ENCODE results near the gene SSH3.
"Not testable (repeated sequence)": the region's sequence is repeated elsewhere in the genome, so short reads cannot be mapped to it uniquely, and the experiment has no call there.

Gene SSH3

GRCh38 chr11:67310246-67311050, 7.1 kb downstream of the SSH3 start:
- no peak for DNase-seq (ENCODE audit: low read depth in 2 of 2)

- no peak for DNase-seq (ENCODE audit: low read depth in 2 of 2)
These were observed 7.8 kb downstream of the SSH3 start for GRCh38 chr11:67311051-67311555.

- no peak for DNase-seq (ENCODE audit: low read depth in 2 of 2)
These were observed 8.3 kb downstream of the SSH3 start for GRCh38 chr11:67311556-67312082.

- DNase-seq (ENCODE audit: low read depth in 2 of 2), result peak in 1 of 2 donors; percentile 34
These were observed 9.1 kb downstream of the SSH3 start for GRCh38 chr11:67312187-67313021.

GRCh38 chr11:67313125-67313890, 10.0 kb downstream of the SSH3 start:
- no peak for DNase-seq (ENCODE audit: low read depth in 2 of 2)

- DNase-seq (ENCODE audit: low read depth in 2 of 2), result no peak
These were observed 10.9 kb downstream of the SSH3 start for GRCh38 chr11:67314218-67314617.

- DNase-seq (ENCODE audit: low read depth in 2 of 2), result no peak
These were observed 12.1 kb downstream of the SSH3 start for GRCh38 chr11:67315325-67315909.

GRCh38 chr11:67316882-67317204, 13.5 kb downstream of the SSH3 start:
- no peak for DNase-seq (ENCODE audit: low read depth in 2 of 2)

GRCh38 chr11:67317205-67317887, 14.0 kb downstream of the SSH3 start:
- peak; percentile 96 to 98 for DNase-seq (ENCODE audit: low read depth in 2 of 2)

- no peak for DNase-seq (ENCODE audit: low read depth in 2 of 2)
These were observed 14.7 kb downstream of the SSH3 start for GRCh38 chr11:67317888-67318555.

GRCh38 chr11:67318876-67319275, 15.5 kb downstream of the SSH3 start:
- not testable (repeated sequence) for DNase-seq (ENCODE audit: low read depth in 2 of 2)

GRCh38 chr11:67320011-67320410, 16.7 kb downstream of the SSH3 start:
- no peak for DNase-seq (ENCODE audit: low read depth in 2 of 2)

- no peak for DNase-seq (ENCODE audit: low read depth in 2 of 2)
These were observed 17.4 kb downstream of the SSH3 start for GRCh38 chr11:67320691-67321090.

GRCh38 chr11:67321313-67321871, 18.1 kb downstream of the SSH3 start:
- DNase-seq (ENCODE audit: low read depth in 2 of 2), result no peak

- no peak for DNase-seq (ENCODE audit: low read depth in 2 of 2)
These were observed 18.7 kb downstream of the SSH3 start for GRCh38 chr11:67322049-67322448.

- DNase-seq (ENCODE audit: low read depth in 2 of 2), result no peak
These were observed 20.2 kb downstream of the SSH3 start for GRCh38 chr11:67323526-67323925.

GRCh38 chr11:67332081-67332691, 28.9 kb downstream of the SSH3 start:
- DNase-seq (ENCODE audit: low read depth in 2 of 2), result no peak

- no peak for DNase-seq (ENCODE audit: low read depth in 2 of 2)
These were observed 33.9 kb downstream of the SSH3 start for GRCh38 chr11:67337257-67337656.

- DNase-seq (ENCODE audit: low read depth in 2 of 2), result no peak
These were observed 40.9 kb downstream of the SSH3 start for GRCh38 chr11:67344264-67344663.

Measured in stimulated activated CD4-positive, alpha-beta T cell treated with anti-CD3 and anti-CD28 coated beads, Interleukin-1b, Interleukin-23, amount 100 ng/mL, for 1 hour (primary cell).